Muscle of leg (tissue), 16 donors: ENCODE results near the gene OCRL. TPM values are rescaled to one million over a fixed set of nuclear protein-coding genes. Genes with fewer than 3 reads are reported as not detected.
A peak's percentile ranks its signal among the peaks of the same experiment; 100 is the strongest.

Experiments used
- DNase-seq: peaks from one replicate; pipeline ENCODE4 v3.0.0; 2013
- H3K27ac ChIP-seq: one replicate; pipeline ENCODE4 v1.5.1; 2013; ENCODE audit warnings: mild to moderate bottlenecking, low read length, control low read depth
- H3K27me3 ChIP-seq: one replicate; pipeline ENCODE4 v1.6.1; 2013; ENCODE audit warnings: low read length; ENCODE audit not compliant: control insufficient read depth, insufficient read depth
- H3K36me3 ChIP-seq: one replicate; pipeline ENCODE4 v1.6.1; 2013; ENCODE audit warnings: low read length; ENCODE audit not compliant: control insufficient read depth, insufficient read depth
- H3K4me1 ChIP-seq: one replicate; pipeline ENCODE4 v1.6.1; 2013; ENCODE audit warnings: low read length; ENCODE audit not compliant: control insufficient read depth, insufficient read depth
- H3K4me3 ChIP-seq: one replicate; pipeline ENCODE4 v1.5.1; 2013; ENCODE audit warnings: low read length, control low read depth
- H3K9me3 ChIP-seq: replicated peaks from 2 replicates; pipeline ENCODE4 v1.6.1; 2013; ENCODE audit warnings: low read depth, low read length; ENCODE audit not compliant: control insufficient read depth
- WGBS: methylation state at CpG from one replicate; pipeline ENCODE4 v1.1.5; 2013; ENCODE audit warnings: missing lambda C conversion rate; ENCODE audit not compliant: insufficient coverage; 5-methylcytosine and 5-hydroxymethylcytosine counted together
- long read RNA-seq, 11 donors: transcript quantifications; one replicate each; lab custom pipeline, GENCODE V29; 2026
- polyA plus RNA-seq, 8 donors: library from polyadenylated mRNA; unstranded; fragments of 120-200 nt; gene quantifications; one replicate each; pipeline versions ENCODE4 v1.2.1 to v1.2.3, GENCODE V29; 2013; ENCODE audit warnings: inconsistent platforms in 1 of 8, low replicate concordance in 1 of 8; ENCODE audit not compliant: insufficient read length in 8 of 8, insufficient read depth in 1 of 8
- total RNA-seq: library from RNA; stranded (reverse); fragments of 120-200 nt; gene quantifications from one replicate; pipeline ENCODE4 v1.2.4, GENCODE V29; 2013

The OCRL gene
- total RNA-seq (7.7 TPM), polyA plus RNA-seq (10 to 100 TPM; 11.6 to 17.3 (median 12.8) TPM)
- long read RNA-seq, donor 1, result 0 reads
- long read RNA-seq, donor 2, result 0 reads
- long read RNA-seq, donor 3, result 0 reads
- long read RNA-seq, donor 4, full-length matches to known transcripts, result 1 of 1 reads
- long read RNA-seq, donor 4, partial matches to known transcripts, result 0 of 1 reads
- long read RNA-seq, donor 4, other reads (novel, unspliced or antisense), result 0 of 1 reads
- long read RNA-seq, donor 5, full-length matches to known transcripts, result 3 of 3 reads
- long read RNA-seq, donor 5, partial matches to known transcripts, result 0 of 3 reads
- long read RNA-seq, donor 5, other reads (novel, unspliced or antisense), result 0 of 3 reads
- long read RNA-seq, donor 6, full-length matches to known transcripts, result 4 of 4 reads
- long read RNA-seq, donor 6, partial matches to known transcripts, result 0 of 4 reads
- long read RNA-seq, donor 6, other reads (novel, unspliced or antisense), result 0 of 4 reads
- long read RNA-seq, donor 7, full-length matches to known transcripts, result 1 of 1 reads
- long read RNA-seq, donor 7, partial matches to known transcripts, result 0 of 1 reads
- long read RNA-seq, donor 7, other reads (novel, unspliced or antisense), result 0 of 1 reads
- long read RNA-seq, donor 8, result 0 reads
- long read RNA-seq, donor 9, result 0 reads
- long read RNA-seq, donor 10, full-length matches to known transcripts, result 1 of 1 reads
- long read RNA-seq, donor 10, partial matches to known transcripts, result 0 of 1 reads
- long read RNA-seq, donor 10, other reads (novel, unspliced or antisense), result 0 of 1 reads
- long read RNA-seq, donor 11, result 0 reads

DNA sequence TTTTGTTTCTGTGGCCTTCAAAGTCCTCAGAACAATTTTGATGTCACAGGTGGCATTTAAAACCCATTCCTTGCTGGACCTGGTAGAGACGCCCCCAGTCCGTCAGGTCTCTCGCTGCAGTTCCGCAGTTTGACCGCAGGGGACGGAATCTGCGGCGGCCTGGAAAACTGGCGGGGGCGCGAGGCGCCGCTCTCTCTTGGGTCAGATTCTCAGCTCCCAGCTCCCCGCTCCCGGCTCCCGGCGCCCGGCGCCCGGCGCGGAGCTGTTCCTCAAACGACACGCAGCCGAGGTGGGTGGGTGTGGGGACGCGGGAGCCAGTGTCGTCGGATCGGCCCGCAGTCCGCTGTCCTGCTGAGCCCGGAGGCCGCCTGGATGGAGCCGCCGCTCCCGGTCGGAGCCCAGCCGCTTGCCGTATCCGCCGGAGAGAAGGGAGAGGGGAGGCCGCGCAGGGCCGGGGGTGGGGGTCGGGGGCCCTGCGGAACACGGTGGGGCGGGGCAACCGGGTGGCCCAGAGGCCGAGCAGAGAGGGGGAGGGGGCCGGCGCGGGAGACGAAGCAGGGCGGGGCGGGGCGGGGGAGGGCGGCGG, at the start of gene OCRL:
OCRL (plus strand) TSS at position 192 of the 586 bp plus-strand sequence; CDS start at position 373, 181 bp downstream.
- Histone ChIP-seq H3K9me3 (no peaks in the 10 kb centered on the region), H3K4me3 (peak within 1 kb of the TSS; percentile 65), H3K4me1 (peaks cover 2% of the 10 kb centered on the region), H3K36me3 (no peaks in the 10 kb centered on the region), H3K27me3 (peaks cover 10% of the 10 kb centered on the region), H3K27ac (peak within 1 kb of the TSS; percentile 74)
- WGBS, result 8% methylated on average over 20 of the region's 60 CpGs
- peak; percentile 80 for DNase-seq

- no peak for DNase-seq
- Histone ChIP-seq H3K9me3 (no peaks in the 10 kb centered on the region), H3K27me3 (no peaks in the 10 kb centered on the region), H3K4me1 (no peaks in the 10 kb centered on the region), H3K36me3 (peaks cover 9% of the 10 kb centered on the region), H3K27ac (no peak overlapping the region), H3K4me3 (no peak overlapping the region)
- no CpG with 5 or more reads among the region's 2 CpGs for WGBS
Observed at GRCh38 chrX:129490330-129490729, 49.7 kb upstream of the OCRL start.

DNA sequence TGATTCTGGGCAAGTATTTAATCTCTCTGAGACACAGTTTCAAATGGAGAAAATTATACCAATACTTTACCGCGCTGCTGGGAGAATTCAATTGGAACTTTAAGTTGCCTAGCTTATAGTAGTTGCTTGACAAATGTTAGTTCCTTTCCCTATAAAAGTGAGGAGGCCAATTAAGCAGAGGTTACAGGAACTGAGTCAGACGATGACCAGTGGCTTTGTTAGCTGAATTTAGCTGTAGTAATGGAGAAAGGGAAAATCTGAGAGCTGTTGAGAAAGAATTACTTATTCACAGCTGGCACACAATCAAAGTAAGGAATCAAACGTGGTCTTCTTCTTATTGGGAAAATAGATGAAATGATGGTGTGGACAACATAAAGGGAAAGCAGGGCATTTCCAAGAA, 46.4 kb upstream of the OCRL start:
- no peak for DNase-seq
- Histone ChIP-seq H3K4me1 (no peaks in the 10 kb centered on the region), H3K36me3 (peaks cover 8% of the 10 kb centered on the region), H3K27ac (no peak overlapping the region), H3K4me3 (no peak overlapping the region), H3K9me3 (no peaks in the 10 kb centered on the region), H3K27me3 (peaks cover 2% of the 10 kb centered on the region)
- WGBS, result no CpG with 5 or more reads among the region's 4 CpGs

- H3K27me3 ChIP-seq, result peaks cover 2% of the 10 kb centered on the region
- no peak overlapping the region for H3K27ac ChIP-seq
- peaks cover 8% of the 10 kb centered on the region for H3K36me3 ChIP-seq
- DNase-seq, result no peak
- WGBS, result no CpG with 5 or more reads among the region's 2 CpGs
- no peaks in the 10 kb centered on the region for H3K4me1 ChIP-seq
- H3K9me3 ChIP-seq, result no peaks in the 10 kb centered on the region
- H3K4me3 ChIP-seq, result no peak overlapping the region
Observed at GRCh38 chrX:129494887-129495286, 45.2 kb upstream of the OCRL start.

DNA sequence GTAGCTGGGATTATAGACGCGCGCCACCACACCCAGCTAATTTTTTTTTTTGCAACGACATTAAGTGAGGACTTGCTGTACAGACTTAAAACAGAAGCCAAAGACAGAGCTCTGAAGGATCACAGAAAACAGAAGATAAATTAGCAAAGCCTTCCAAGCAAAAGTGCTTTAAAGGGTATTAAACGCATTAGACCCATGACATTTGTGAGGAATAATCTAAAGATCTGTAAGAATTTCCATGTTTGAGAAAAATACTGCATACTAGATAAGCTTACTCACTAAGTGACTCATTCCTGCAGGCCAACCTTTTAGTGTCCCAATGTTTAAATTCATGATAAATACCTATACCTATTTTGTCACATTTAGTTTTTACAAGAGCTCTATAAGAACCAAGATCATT, 44.2 kb upstream of the OCRL start:
- WGBS, result 60% methylated on average over 1 of the region's 5 CpGs
- Histone ChIP-seq H3K36me3 (peaks cover 8% of the 10 kb centered on the region), H3K27me3 (peaks cover 2% of the 10 kb centered on the region), H3K4me3 (no peak overlapping the region), H3K4me1 (no peaks in the 10 kb centered on the region), H3K27ac (no peak overlapping the region), H3K9me3 (no peaks in the 10 kb centered on the region)
- no peak for DNase-seq

GRCh38 chrX:129496625-129497024, 43.4 kb upstream of the OCRL start:
- no CpG with 5 or more reads among the region's 6 CpGs for WGBS
- Histone ChIP-seq H3K36me3 (peaks cover 8% of the 10 kb centered on the region), H3K4me1 (no peaks in the 10 kb centered on the region)

DNA sequence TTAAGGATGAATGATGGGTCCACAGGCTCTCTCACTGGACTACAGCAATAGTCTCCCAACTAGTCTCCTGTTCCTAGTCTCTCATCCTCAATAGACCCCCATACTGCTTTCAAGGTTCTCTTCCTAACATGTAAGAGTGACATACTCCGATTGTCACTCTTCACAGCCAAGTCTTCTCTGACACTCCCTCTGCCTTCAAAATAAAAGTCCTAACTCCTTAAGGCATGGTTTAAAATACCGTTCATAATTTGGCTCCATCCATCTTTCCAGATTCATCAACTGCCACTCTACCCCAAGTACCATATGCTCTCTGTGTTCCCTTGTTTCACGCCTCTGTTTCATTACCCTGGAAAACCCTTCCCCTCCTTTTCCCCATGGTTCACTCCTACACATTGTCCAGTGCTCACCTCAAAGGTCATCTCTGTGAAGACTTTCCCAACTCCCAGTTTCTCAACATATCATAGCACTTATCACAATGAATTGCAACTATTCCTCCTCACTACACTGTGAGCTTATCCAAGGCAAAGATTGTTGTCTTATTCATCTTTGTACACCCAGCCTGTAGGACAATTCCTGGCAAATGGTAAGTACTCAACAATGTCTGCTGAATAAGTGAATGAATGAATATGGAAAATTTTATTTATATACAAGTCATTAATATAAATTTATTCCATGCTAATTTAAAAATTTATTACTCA, 42.8 kb upstream of the OCRL start:
- H3K27me3 ChIP-seq, result peaks cover 2% of the 10 kb centered on the region
- DNase-seq, result no peak
- no peak overlapping the region for H3K4me3 ChIP-seq
- H3K27ac ChIP-seq, result no peak overlapping the region
- no peaks in the 10 kb centered on the region for H3K4me1 ChIP-seq
- 67% methylated on average over 3 of the region's 3 CpGs for WGBS
- no peaks in the 10 kb centered on the region for H3K9me3 ChIP-seq
- H3K36me3 ChIP-seq, result peaks cover 12% of the 10 kb centered on the region

More at GRCh38 chrX:129496625-129497024, 43.4 kb upstream of the OCRL start:
- no peak overlapping the region for H3K4me3 ChIP-seq
- no peaks in the 10 kb centered on the region for H3K9me3 ChIP-seq
- no peak for DNase-seq
- H3K27ac ChIP-seq, result no peak overlapping the region
- peaks cover 2% of the 10 kb centered on the region for H3K27me3 ChIP-seq

DNA sequence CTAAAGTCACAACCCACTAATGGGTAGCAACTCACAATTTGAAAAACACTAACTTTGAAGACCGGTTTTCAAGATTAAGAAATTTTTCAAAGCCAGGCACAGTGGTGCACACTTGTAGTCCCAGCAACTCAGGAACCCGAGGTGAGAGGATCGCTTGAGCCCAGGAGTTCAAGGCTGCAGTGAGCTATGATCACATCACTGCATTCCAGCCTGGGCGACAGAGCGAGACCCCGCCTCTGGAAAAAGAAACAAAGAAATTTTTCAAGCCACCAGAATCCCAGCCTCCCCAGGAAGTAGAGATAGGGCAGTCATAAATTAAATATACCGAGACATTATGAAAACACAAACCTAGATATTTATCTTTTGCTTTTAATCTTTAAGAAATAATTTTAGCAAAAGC, 29.7 kb upstream of the OCRL start:
- peaks cover 15% of the 10 kb centered on the region for H3K36me3 ChIP-seq
- H3K27me3 ChIP-seq, result no peaks in the 10 kb centered on the region
- H3K27ac ChIP-seq, result no peak overlapping the region
- no peaks in the 10 kb centered on the region for H3K9me3 ChIP-seq
- 59% methylated on average over 2 of the region's 7 CpGs for WGBS
- DNase-seq, result no peak
- H3K4me3 ChIP-seq, result no peak overlapping the region
- no peaks in the 10 kb centered on the region for H3K4me1 ChIP-seq

- Histone ChIP-seq H3K4me3 (no peak overlapping the region), H3K36me3 (peaks cover 14% of the 10 kb centered on the region), H3K27me3 (no peaks in the 10 kb centered on the region), H3K27ac (no peak overlapping the region), H3K4me1 (no peaks in the 10 kb centered on the region), H3K9me3 (no peaks in the 10 kb centered on the region)
- WGBS, result 95% methylated on average over 3 of the region's 5 CpGs
- no peak for DNase-seq
Observed at GRCh38 chrX:129511689-129512088, 28.4 kb upstream of the OCRL start.
